Central memory CD8-positive, alpha-beta T cell (primary cell): ENCODE measurements around the gene PA2G4.
A peak's percentile ranks its signal among the peaks of the same experiment; 100 is the strongest.

ENCODE experiments used
- ATAC-seq: fragments of 150-1000 bp; cut with Tn5 transposase; replicated peaks from 2 replicates; pipeline ENCODE4 v1.10.0; 2022; ENCODE audit warnings: mild to moderate bottlenecking, moderate FRiP score, moderate number of reproducible peaks; ENCODE audit not compliant: poor library complexity, severe bottlenecking; ENCODE audit errors: extremely low read depth
- DNase-seq, 2 donors: peaks; one replicate each; pipeline ENCODE4 v3.0.0; 2021; ENCODE audit warnings: low spot score in 2 of 2
- H3K27ac Mint-ChIP-seq: one replicate; pipeline ENCODE4 v1.8.0; 2022; ENCODE audit warnings: low read depth, mild to moderate bottlenecking, moderate library complexity, mixed read lengths
- H3K27me3 Mint-ChIP-seq: one replicate; pipeline ENCODE4 v1.8.0; 2022; ENCODE audit warnings: mixed read lengths
- H3K36me3 Mint-ChIP-seq: one replicate; pipeline ENCODE4 v1.8.0; 2022; ENCODE audit warnings: mild to moderate bottlenecking, moderate library complexity, mixed read lengths; ENCODE audit not compliant: insufficient read depth
- H3K4me1 Mint-ChIP-seq: one replicate; pipeline ENCODE4 v1.8.0; 2022; ENCODE audit warnings: mixed read lengths
- H3K4me3 Mint-ChIP-seq: one replicate; pipeline ENCODE4 v1.8.0; 2022; ENCODE audit warnings: mild to moderate bottlenecking, moderate library complexity, mixed read lengths
- H3K9me3 Mint-ChIP-seq: one replicate; pipeline ENCODE4 v1.8.0; 2022; ENCODE audit warnings: mixed read lengths

The PA2G4 gene

GRCh38 chr12:56129942-56130495 is 25.7 kb downstream of the PA2G4 start:
- H3K4me1 Mint-ChIP-seq = peaks cover 65% of the 10 kb centered on the region
- H3K9me3 Mint-ChIP-seq = no peaks in the 10 kb centered on the region
- H3K4me3 Mint-ChIP-seq = peak overlapping the region; percentile 97
- ATAC-seq (no peak), DNase-seq (no peak)
- peaks cover 59% of the 10 kb centered on the region for H3K36me3 Mint-ChIP-seq
- H3K27ac Mint-ChIP-seq = peak overlapping the region; percentile 97
- no peaks in the 10 kb centered on the region for H3K27me3 Mint-ChIP-seq

GRCh38 chr12:56130876-56131275 is 26.5 kb downstream of the PA2G4 start:
- H3K27me3 Mint-ChIP-seq = no peaks in the 10 kb centered on the region
- peaks cover 67% of the 10 kb centered on the region for H3K36me3 Mint-ChIP-seq
- H3K27ac Mint-ChIP-seq = peak overlapping the region; percentile 97
- DNase-seq (no peak), ATAC-seq (no peak)
- H3K4me3 Mint-ChIP-seq = peak overlapping the region; percentile 97
- H3K9me3 Mint-ChIP-seq = no peaks in the 10 kb centered on the region
- H3K4me1 Mint-ChIP-seq = peaks cover 65% of the 10 kb centered on the region

DNA sequence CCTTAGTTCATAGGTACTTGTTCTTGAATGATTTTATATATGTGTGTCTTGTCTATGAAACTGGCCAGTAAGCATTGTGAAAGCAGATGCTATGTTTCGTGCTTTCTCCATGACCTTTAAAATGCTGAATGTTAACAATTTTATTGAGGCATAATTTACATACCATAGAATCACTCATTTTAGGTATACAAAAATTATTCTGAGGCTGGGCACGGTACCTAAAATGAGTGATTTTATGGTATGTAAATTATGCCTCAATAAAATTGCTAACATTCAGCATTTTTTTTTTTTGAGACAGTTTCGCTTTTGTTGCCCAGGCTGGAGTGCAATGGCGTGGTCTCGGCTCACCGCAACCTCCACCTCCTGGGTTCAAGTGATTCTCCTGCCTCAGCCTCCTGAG is 30.5 kb downstream of the PA2G4 start:
- no peak overlapping the region for H3K27ac Mint-ChIP-seq
- DNase-seq (no peak), ATAC-seq (no peak)
- no peaks in the 10 kb centered on the region for H3K27me3 Mint-ChIP-seq
- H3K36me3 Mint-ChIP-seq = peaks cover 90% of the 10 kb centered on the region
- no peak overlapping the region for H3K4me3 Mint-ChIP-seq
- H3K4me1 Mint-ChIP-seq = peaks cover 46% of the 10 kb centered on the region
- no peaks in the 10 kb centered on the region for H3K9me3 Mint-ChIP-seq

- peaks cover 86% of the 10 kb centered on the region for H3K36me3 Mint-ChIP-seq
- DNase-seq (no peak), ATAC-seq (no peak)
- no peaks in the 10 kb centered on the region for H3K9me3 Mint-ChIP-seq
- H3K4me3 Mint-ChIP-seq = no peak overlapping the region
- H3K27ac Mint-ChIP-seq = no peak overlapping the region
- no peaks in the 10 kb centered on the region for H3K27me3 Mint-ChIP-seq
- peaks cover 39% of the 10 kb centered on the region for H3K4me1 Mint-ChIP-seq
Observed at GRCh38 chr12:56137853-56138571, 33.7 kb downstream of the PA2G4 start.

GRCh38 chr12:56141946-56142784 is 37.8 kb downstream of the PA2G4 start:
- DNase-seq = no peak
- no peak overlapping the region for H3K4me3 Mint-ChIP-seq
- ATAC-seq = no peak
- H3K27ac Mint-ChIP-seq = no peak overlapping the region
- peaks cover 38% of the 10 kb centered on the region for H3K4me1 Mint-ChIP-seq
- H3K36me3 Mint-ChIP-seq = peaks cover 71% of the 10 kb centered on the region
- H3K9me3 Mint-ChIP-seq = no peaks in the 10 kb centered on the region
- H3K27me3 Mint-ChIP-seq = no peaks in the 10 kb centered on the region

GRCh38 chr12:56143217-56143616 is 38.9 kb downstream of the PA2G4 start:
- no peaks in the 10 kb centered on the region for H3K27me3 Mint-ChIP-seq
- H3K36me3 Mint-ChIP-seq = peaks cover 62% of the 10 kb centered on the region
- H3K27ac Mint-ChIP-seq = no peak overlapping the region
- DNase-seq = no peak
- peaks cover 32% of the 10 kb centered on the region for H3K4me1 Mint-ChIP-seq
- ATAC-seq = no peak
- H3K4me3 Mint-ChIP-seq = no peak overlapping the region
- no peaks in the 10 kb centered on the region for H3K9me3 Mint-ChIP-seq

GRCh38 chr12:56143870-56144269 is 39.5 kb downstream of the PA2G4 start:
- H3K36me3 Mint-ChIP-seq = peaks cover 55% of the 10 kb centered on the region
- H3K4me3 Mint-ChIP-seq = no peak overlapping the region
- ATAC-seq (no peak), DNase-seq (no peak)
- peaks cover 26% of the 10 kb centered on the region for H3K4me1 Mint-ChIP-seq
- H3K9me3 Mint-ChIP-seq = no peaks in the 10 kb centered on the region
- H3K27ac Mint-ChIP-seq = no peak overlapping the region
- no peaks in the 10 kb centered on the region for H3K27me3 Mint-ChIP-seq

DNA sequence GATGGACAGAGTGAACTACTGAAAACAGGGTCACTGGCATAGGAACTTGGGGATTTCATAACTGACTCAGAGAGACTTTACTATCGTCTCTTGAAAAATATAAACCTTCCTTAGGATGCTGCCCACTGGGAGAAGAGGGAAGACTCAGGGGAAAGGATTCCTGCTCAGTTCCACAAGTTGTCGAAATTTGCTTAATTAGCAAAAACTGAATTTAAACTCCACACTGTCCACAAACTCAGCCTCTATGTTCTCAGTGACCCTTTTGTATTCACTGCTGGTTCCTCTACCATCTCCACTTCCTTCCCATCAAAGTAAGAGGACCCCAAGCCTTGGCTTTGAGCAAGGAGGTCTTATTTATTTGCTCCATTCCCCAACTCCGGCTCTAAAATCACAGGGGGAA is 40.9 kb downstream of the PA2G4 start:
- Mint-ChIP-seq H3K27ac (no peak overlapping the region), H3K4me1 (peaks cover 25% of the 10 kb centered on the region), H3K36me3 (peaks cover 43% of the 10 kb centered on the region), H3K4me3 (no peak overlapping the region), H3K9me3 (no peaks in the 10 kb centered on the region), H3K27me3 (no peaks in the 10 kb centered on the region)
- DNase-seq (no peak), ATAC-seq (no peak)

GRCh38 chr12:56146492-56147460 is 42.4 kb downstream of the PA2G4 start:
- H3K4me3 Mint-ChIP-seq = no peak overlapping the region
- no peaks in the 10 kb centered on the region for H3K9me3 Mint-ChIP-seq
- no peaks in the 10 kb centered on the region for H3K27me3 Mint-ChIP-seq
- no peak overlapping the region for H3K27ac Mint-ChIP-seq
- peaks cover 20% of the 10 kb centered on the region for H3K4me1 Mint-ChIP-seq
- DNase-seq = no peak
- H3K36me3 Mint-ChIP-seq = peaks cover 40% of the 10 kb centered on the region
- no peak for ATAC-seq

GRCh38 chr12:56150563-56150962 is 46.2 kb downstream of the PA2G4 start:
- peaks cover 20% of the 10 kb centered on the region for H3K4me1 Mint-ChIP-seq
- no peaks in the 10 kb centered on the region for H3K9me3 Mint-ChIP-seq
- H3K4me3 Mint-ChIP-seq = peak overlapping the region; percentile 82
- peak overlapping the region; percentile 93 for H3K27ac Mint-ChIP-seq
- no peaks in the 10 kb centered on the region for H3K27me3 Mint-ChIP-seq
- H3K36me3 Mint-ChIP-seq = peaks cover 13% of the 10 kb centered on the region
- ATAC-seq (no peak), DNase-seq (no peak)

- Mint-ChIP-seq H3K4me3 (peak overlapping the region; percentile 82), H3K4me1 (peaks cover 20% of the 10 kb centered on the region), H3K36me3 (peaks cover 12% of the 10 kb centered on the region), H3K27me3 (no peaks in the 10 kb centered on the region), H3K9me3 (no peaks in the 10 kb centered on the region), H3K27ac (peak overlapping the region; percentile 93)
- ATAC-seq (peak; percentile 81), DNase-seq (peak; percentile 37 to 46)
Observed at GRCh38 chr12:56151672-56152131, 47.3 kb downstream of the PA2G4 start.
